ENCODE data around the gene STK32B. TPM values are rescaled to one million over a fixed set of nuclear protein-coding genes. Genes with fewer than 3 reads are reported as not detected.

The STK32B gene
- total and polyA plus RNA-seq, 2 of the 8 experiments (the other 6 are each of a cell fraction or from before 2014, with no cell fraction given) = 2.3 to 2.5 TPM

DNA sequence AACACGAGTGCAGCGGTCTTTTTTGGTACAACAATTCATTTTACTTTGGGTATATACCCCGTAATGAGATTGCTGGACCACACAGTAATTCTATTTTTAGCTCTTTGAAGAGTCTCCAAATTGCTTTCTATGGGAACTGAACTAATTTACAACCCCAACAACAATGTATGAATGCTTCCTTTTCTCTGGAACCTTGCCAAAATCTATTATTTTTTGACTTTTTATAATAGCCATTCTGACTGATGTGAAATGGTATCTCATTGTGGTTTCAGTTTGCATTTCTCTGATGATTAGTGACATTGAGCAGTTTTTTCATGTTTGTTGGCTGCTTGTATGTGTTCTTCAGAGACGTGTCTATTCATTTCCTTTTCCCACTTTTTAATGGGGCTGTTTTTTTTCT lies 240.8 kb downstream of the STK32B start:
- no peak overlapping the region for H2AK5ac ChIP-seq (ENCODE audit: low read depth, low read length)
- H4K8ac ChIP-seq (ENCODE audit: extremely low read depth, insufficient read depth, low read length) = no peak overlapping the region
- DNase-seq (ENCODE audit: low read depth in 1 of 2, low spot score in 2 of 2) (no peak), FAIRE-seq (no peak)
- no peak overlapping the region for H2BK12ac ChIP-seq (ENCODE audit: low read depth, low read length)
- no peak overlapping the region for H4K91ac ChIP-seq (replicated peaks; ENCODE audit: insufficient read length, low read length)
- H3K4me3 ChIP-seq (ENCODE audit: extremely low read depth in 1 of 4, insufficient read depth in 2 of 4, low read depth in 3 of 4, low read length in 4 of 4) = no peak overlapping the region
- no peaks in the 10 kb centered on the region for H4K20me1 ChIP-seq (replicated peaks in 1 of 2; ENCODE audit: control insufficient read depth in 1 of 2, insufficient read depth in 2 of 2, low read length in 2 of 2)
- H3K79me2 ChIP-seq (ENCODE audit: control insufficient read depth in 1 of 2, insufficient read depth in 2 of 2, low read length in 2 of 2) = no peaks in the 10 kb centered on the region
- no peak overlapping the region for H3K27ac ChIP-seq (ENCODE audit: low read depth, low read length)
- H3K79me1 ChIP-seq (ENCODE audit: low read depth, low read length) = no peaks in the 10 kb centered on the region
- TF ChIP-seq TAF1 (IDR thresholded peaks at IDR 0.05; ENCODE audit: low read depth, low read length) (no peak), CEBPB (IDR thresholded peaks at IDR 0.05; ENCODE audit: low read depth, low read length) (no peak), SRF (IDR thresholded peaks at IDR 0.05; ENCODE audit: low read depth, low read length) (no peak), HDAC2 (IDR thresholded peaks at IDR 0.05; ENCODE audit: borderline replicate concordance in 1 of 2, low read depth in 2 of 2, low read length in 2 of 2) (no peak), SIRT6 (IDR thresholded peaks at IDR 0.05; ENCODE audit: low read length) (no peak), CTCF (IDR thresholded peaks at IDR 0.05; ENCODE audit: control extremely low read depth in 1 of 3, insufficient read depth in 1 of 3, low read depth in 1 of 3, low read length in 3 of 3) (no peak)
- H4K5ac ChIP-seq (ENCODE audit: insufficient read length, low read depth, low read length) = no peak overlapping the region
- H3K4me1 ChIP-seq (replicated peaks in 1 of 4; ENCODE audit: control insufficient read depth in 3 of 4, insufficient read depth in 4 of 4, low read length in 3 of 4) = no peaks in the 10 kb centered on the region
- H3K23me2 ChIP-seq (ENCODE audit: low read depth, low read length) = no peaks in the 10 kb centered on the region
- H3K4me2 ChIP-seq (ENCODE audit: insufficient read depth in 1 of 2, low read depth in 2 of 2, low read length in 2 of 2) = no peak overlapping the region
- no peak overlapping the region for H3K23ac ChIP-seq (ENCODE audit: insufficient read length)
- no peak overlapping the region for H2BK20ac ChIP-seq (ENCODE audit: low read length)
- no peaks in the 10 kb centered on the region for H3K36me3 ChIP-seq (ENCODE audit: control insufficient read depth in 2 of 4, insufficient read depth in 4 of 4, low read length in 3 of 4)
- no peak overlapping the region for H2BK5ac ChIP-seq (ENCODE audit: low read depth, low read length)
- H2BK120ac ChIP-seq (replicated peaks; ENCODE audit: low read depth, low read length) = no peak overlapping the region
- ChIA-PET CTCF (ENCODE audit: partially characterized antibody) (interaction anchor here (0.7 kb wide), 1 partner anchor 985 kb away, joined by 4 read pairs; no protein-coding TSS in a partner anchor), POLR2A (ENCODE audit: partially characterized antibody) (no interaction called here)
- H2BK15ac ChIP-seq (ENCODE audit: low read length) = no peak overlapping the region
- 89% methylated on average over 4 of the region's 4 CpGs; no CpG with 5 or more reads in 1 of the 2 experiments for WGBS, 2 experiments (ENCODE audit: extremely low coverage in 1 of 2, insufficient coverage in 1 of 2, insufficient read length in 1 of 2, insufficient replicate concordance in 2 of 2, low coverage in 1 of 2, low lambda C conversion rate in 2 of 2, missing lambda C conversion rate in 1 of 2)
- H3K56ac ChIP-seq (replicated peaks; ENCODE audit: insufficient read length, low read depth, low read length) = no peak overlapping the region
- H2AFZ ChIP-seq (ENCODE audit: low read length) = no peak overlapping the region
- no peak overlapping the region for H3K18ac ChIP-seq (ENCODE audit: extremely low read depth, low read length)
- H3K27me3 ChIP-seq (replicated peaks in 1 of 4; ENCODE audit: control insufficient read depth in 3 of 4, extremely low read depth in 1 of 4, insufficient read depth in 3 of 4, low read length in 3 of 4) = no peaks in the 10 kb centered on the region
- no peak overlapping the region for H3K9ac ChIP-seq (replicated peaks in 1 of 4; ENCODE audit: extremely low read depth in 1 of 4, low read depth in 3 of 4, low read length in 3 of 4)
- no peaks in the 10 kb centered on the region for H3K9me3 ChIP-seq (ENCODE audit: insufficient read depth in 2 of 2, low read depth in 1 of 2, low read length in 1 of 2)
- no peak overlapping the region for H3K4ac ChIP-seq (replicated peaks; ENCODE audit: insufficient read length, low read depth, low read length)
- H3K14ac ChIP-seq (ENCODE audit: insufficient read length) = no peak overlapping the region

Measured in H1 (cell line).